H1 (cell line): Measurements from ENCODE around the gene CNGA1. TPM values are rescaled to one million over a fixed set of nuclear protein-coding genes. Genes with fewer than 3 reads are reported as not detected.

ENCODE experiments used
- CTCF ChIA-PET: fragments of 300-600 bp; sonication (Branson Sonifier 250); formaldehyde crosslinking; loops from one replicate; lab custom pipeline; 2021; ENCODE audit not compliant: partially characterized antibody; lab: Charles Lee
- POLR2A ChIA-PET: fragments of 300-600 bp; sonication (Branson Sonifier 250); formaldehyde crosslinking; loops from one replicate; lab custom pipeline; 2021; ENCODE audit warnings: inconsistent platforms; ENCODE audit not compliant: partially characterized antibody; lab: Charles Lee
- DNase-seq, 2 experiments: peaks; one replicate each; pipeline versions ENCODE4 v3.0.0 to v3.0.0-alpha.2; 2010 to 2022; ENCODE audit warnings: low spot score in 2 of 2, low read depth in 1 of 2, mixed read lengths in 1 of 2
- FAIRE-seq: peaks from 2 replicates; lab custom pipeline; 2011; peaks lifted over from hg19 to GRCh38; lab: Jason Lieb, UNC
- H2AFZ ChIP-seq: 2 replicates; pipeline ENCODE4 v1.8.1; 2012; ENCODE audit warnings: low read length, inconsistent platforms
- H2AK5ac ChIP-seq: 2 replicates; pipeline ENCODE4 v1.6.1; 2013; ENCODE audit warnings: low read depth, low read length
- H2BK120ac ChIP-seq: replicated peaks from 2 replicates; pipeline ENCODE3; 2013; ENCODE audit warnings: low read depth, low read length, inconsistent platforms
- H2BK12ac ChIP-seq: 2 replicates; pipeline ENCODE4 v1.6.1; 2013; ENCODE audit warnings: low read depth, low read length
- H2BK15ac ChIP-seq: 2 replicates; pipeline ENCODE4 v1.6.1; 2013; ENCODE audit warnings: low read length
- H2BK20ac ChIP-seq: 2 replicates; pipeline ENCODE4 v1.6.1; 2013; ENCODE audit warnings: low read length
- H2BK5ac ChIP-seq: 2 replicates; pipeline ENCODE4 v1.6.1; 2013; ENCODE audit warnings: low read depth, low read length
- H3K14ac ChIP-seq: 2 replicates; pipeline ENCODE4 v1.6.1; 2013; ENCODE audit warnings: inconsistent platforms; ENCODE audit not compliant: insufficient read length
- H3K18ac ChIP-seq: 2 replicates; pipeline ENCODE4 v1.6.1; 2013; ENCODE audit warnings: low read length; ENCODE audit errors: extremely low read depth
- H3K23ac ChIP-seq: 2 replicates; pipeline ENCODE4 v1.6.1; 2013; ENCODE audit warnings: inconsistent platforms; ENCODE audit not compliant: insufficient read length
- H3K23me2 ChIP-seq: 2 replicates; pipeline ENCODE4 v1.6.1; 2013; ENCODE audit warnings: low read depth, low read length
- H3K27ac ChIP-seq: 2 replicates; pipeline ENCODE4 v1.6.1; 2011; ENCODE audit warnings: low read depth, low read length, inconsistent platforms
- H3K27me3 ChIP-seq, 4 experiments: replicated peaks in 1 of 4; 1 replicate in 1 of 4; 2 replicates in 3 of 4; pipeline versions ENCODE4 v1.6.1 to v1.8.1; 2011 to 2013; ENCODE audit warnings: low read length in 3 of 4, mild to moderate bottlenecking in 3 of 4, inconsistent platforms in 2 of 4, mixed read lengths in 2 of 4, moderate library complexity in 1 of 4; ENCODE audit not compliant: control insufficient read depth in 3 of 4, insufficient read depth in 3 of 4; ENCODE audit errors: extremely low read depth in 1 of 4
- H3K36me3 ChIP-seq, 4 experiments: 2 replicates each; pipeline versions ENCODE4 v1.6.1 to v1.8.1; 2011 to 2013; ENCODE audit warnings: mild to moderate bottlenecking in 4 of 4, low read length in 3 of 4, moderate library complexity in 2 of 4, control low read depth in 1 of 4, inconsistent platforms in 1 of 4; ENCODE audit not compliant: insufficient read depth in 4 of 4, control insufficient read depth in 2 of 4
- H3K4ac ChIP-seq: replicated peaks from 2 replicates; pipeline ENCODE3; 2013; ENCODE audit warnings: low read length, low read depth, mixed read lengths, inconsistent platforms; ENCODE audit not compliant: insufficient read length
- H3K4me1 ChIP-seq, 4 experiments: replicated peaks in 1 of 4; 1 replicate in 1 of 4; 2 replicates in 3 of 4; pipeline versions ENCODE4 v1.6.1 to v1.8.1; 2011 to 2013; ENCODE audit warnings: low read length in 3 of 4, inconsistent platforms in 2 of 4, mixed read lengths in 1 of 4; ENCODE audit not compliant: insufficient read depth in 4 of 4, control insufficient read depth in 3 of 4
- H3K4me2 ChIP-seq, 2 experiments: 2 replicates each; pipeline versions ENCODE4 v1.6.1 to v1.8.1; 2011 to 2013; ENCODE audit warnings: low read depth in 2 of 2, low read length in 2 of 2, control low read depth in 1 of 2, inconsistent platforms in 1 of 2, mild to moderate bottlenecking in 1 of 2; ENCODE audit not compliant: insufficient read depth in 1 of 2
- H3K4me3 ChIP-seq, 4 experiments: fragments of 200-600, 300-600 bp in 1 of 4; sonication (generic), shearing (Covaris generic), sonication (Bioruptor Twin) in 1 of 4; 2 replicates each; pipeline versions ENCODE4 v1.5.1 to v1.8.1; 2011 to 2016; ENCODE audit warnings: low read length in 4 of 4, low read depth in 3 of 4, control low read depth in 2 of 4, inconsistent platforms in 2 of 4, mild to moderate bottlenecking in 2 of 4, mixed read lengths in 1 of 4, moderate library complexity in 1 of 4; ENCODE audit not compliant: insufficient read depth in 2 of 4; ENCODE audit errors: extremely low read depth in 1 of 4
- H3K56ac ChIP-seq: replicated peaks from 2 replicates; pipeline ENCODE3; 2013; ENCODE audit warnings: low read depth, mild to moderate bottlenecking, mixed read lengths, low read length, inconsistent platforms; ENCODE audit not compliant: insufficient read length
- H3K79me1 ChIP-seq: 2 replicates; pipeline ENCODE4 v1.6.1; 2013; ENCODE audit warnings: low read depth, low read length, control low read depth
- H3K79me2 ChIP-seq, 2 experiments: 2 replicates each; pipeline versions ENCODE4 v1.6.1 to v1.8.1; 2012 to 2013; ENCODE audit warnings: low read length in 2 of 2, mild to moderate bottlenecking in 2 of 2, inconsistent platforms in 1 of 2; ENCODE audit not compliant: insufficient read depth in 2 of 2, control insufficient read depth in 1 of 2
- H3K9ac ChIP-seq, 4 experiments: replicated peaks in 1 of 4; 1 replicate in 1 of 4; 2 replicates in 3 of 4; pipeline versions ENCODE4 v1.6.1 to v1.8.1; 2011 to 2013; ENCODE audit warnings: low read depth in 3 of 4, low read length in 3 of 4, control low read depth in 2 of 4, mild to moderate bottlenecking in 2 of 4, moderate library complexity in 2 of 4, inconsistent platforms in 1 of 4; ENCODE audit errors: extremely low read depth in 1 of 4
- H3K9me3 ChIP-seq, 2 experiments: 2 replicates each; pipeline versions ENCODE4 v1.6.1 to v1.8.1; 2012 to 2013; ENCODE audit warnings: mild to moderate bottlenecking in 2 of 2, moderate library complexity in 2 of 2, control low read depth in 1 of 2, inconsistent platforms in 1 of 2, low read depth in 1 of 2, low read length in 1 of 2, mixed read lengths in 1 of 2; ENCODE audit not compliant: insufficient read depth in 2 of 2
- H4K20me1 ChIP-seq, 2 experiments: replicated peaks in 1 of 2; 2 replicates each; pipeline versions ENCODE3 to v1.8.1; 2011 to 2013; ENCODE audit warnings: inconsistent platforms in 2 of 2, low read length in 2 of 2, mild to moderate bottlenecking in 1 of 2; ENCODE audit not compliant: insufficient read depth in 2 of 2, control insufficient read depth in 1 of 2
- H4K5ac ChIP-seq: 2 replicates; pipeline ENCODE4 v1.6.1; 2013; ENCODE audit warnings: low read length, low read depth, mixed read lengths, inconsistent platforms; ENCODE audit not compliant: insufficient read length
- H4K8ac ChIP-seq: 2 replicates; pipeline ENCODE4 v1.8.0; 2013; ENCODE audit warnings: mild to moderate bottlenecking, moderate library complexity, low read length, inconsistent platforms; ENCODE audit not compliant: insufficient read depth; ENCODE audit errors: extremely low read depth
- H4K91ac ChIP-seq: replicated peaks from 2 replicates; pipeline ENCODE3; 2013; ENCODE audit warnings: low read length, mixed read lengths, inconsistent platforms; ENCODE audit not compliant: insufficient read length
- WGBS, 2 experiments: shearing (Covaris generic) in 1 of 2; methylation state at CpG; one replicate each; pipeline versions ENCODE4 v1.1.6 to v1.1.7; 2013 to 2015; ENCODE audit warnings: low lambda C conversion rate in 2 of 2, mixed read lengths in 2 of 2, inconsistent platforms in 1 of 2, low coverage in 1 of 2, missing lambda C conversion rate in 1 of 2; ENCODE audit not compliant: insufficient replicate concordance in 2 of 2, insufficient coverage in 1 of 2, insufficient read length in 1 of 2; ENCODE audit errors: extremely low coverage in 1 of 2, missing lambda C conversion rate in 1 of 2; 5-methylcytosine and 5-hydroxymethylcytosine counted together
- polyA plus RNA-seq, 7 experiments: library from polyadenylated mRNA; depleted of rRNA in 3 of 7; stranded (reverse) in 5 of 7; unstranded in 2 of 7; fragments of >200 nt in 5 of 7; fragments of 200-250 nt in 2 of 7; gene quantifications; 1 replicate in 5 of 7; 2 replicates in 1 of 7; 4 replicates in 1 of 7; pipeline versions ENCODE4 v1.2.1 to v1.2.3, GENCODE V29; 2011 to 2013; ENCODE audit warnings: missing spikeins in 2 of 7, mixed read lengths in 2 of 7
- total RNA-seq: library from RNA; stranded (reverse); fragmentation: NEBNext Ultra II Directional; extraction: Animal tissue kit (Norgen Biotek cat#: 25700); gene quantifications from 2 replicates; pipeline ENCODE4 v1.2.1, GENCODE V29; 2021

CNGA1 gene
- total and polyA plus RNA-seq, 2 of the 8 experiments (the other 6 are each of a cell fraction or from before 2014, with no cell fraction given): 0.17 to 0.54 TPM

DNA sequence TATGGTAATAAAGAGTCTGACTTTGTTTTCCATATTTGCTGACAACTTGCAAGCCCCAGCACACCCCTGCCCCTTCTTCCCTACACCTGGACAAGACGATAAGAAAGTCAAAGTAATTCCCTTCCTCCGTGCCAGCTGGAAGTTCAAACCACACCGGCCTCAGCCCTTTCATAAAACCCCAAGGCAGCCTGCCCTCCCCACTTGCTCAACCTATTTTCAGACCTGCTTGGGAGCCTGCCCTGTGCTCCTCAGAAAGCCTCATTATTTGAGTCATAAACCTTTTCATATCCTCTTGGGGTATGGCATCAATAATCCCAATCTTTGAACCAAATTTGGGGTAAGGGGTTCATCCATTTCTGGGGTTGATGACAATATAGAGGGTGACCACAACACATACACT lies 29.6 kb upstream of the CNGA1 start:
- no peak overlapping the region for H2BK20ac ChIP-seq
- DNase-seq (no peak), FAIRE-seq (no peak)
- H3K56ac ChIP-seq: no peak overlapping the region
- H4K20me1 ChIP-seq: no peaks in the 10 kb centered on the region
- no peaks in the 10 kb centered on the region for H3K9me3 ChIP-seq
- no peaks in the 10 kb centered on the region for H3K23me2 ChIP-seq
- 85% methylated on average over 3 of the region's 3 CpGs; no CpG with 5 or more reads in 1 of the 2 experiments for WGBS, 2 experiments
- H4K5ac ChIP-seq: no peak overlapping the region
- ChIA-PET POLR2A (no interaction called here), CTCF (interaction anchor here (0.9 to 9.3 kb wide), 3 partner anchors 10 to 43 kb away, joined by 3 to 85 read pairs (median 4); no protein-coding TSS in a partner anchor)
- no peak overlapping the region for H2AK5ac ChIP-seq
- H3K36me3 ChIP-seq: no peaks in the 10 kb centered on the region
- H2AFZ ChIP-seq: no peak overlapping the region
- H3K4me2 ChIP-seq: no peak overlapping the region
- H3K79me1 ChIP-seq: no peaks in the 10 kb centered on the region
- no peak overlapping the region for H3K27ac ChIP-seq
- H2BK120ac ChIP-seq: no peak overlapping the region
- H2BK15ac ChIP-seq: no peak overlapping the region
- no peak overlapping the region for H3K23ac ChIP-seq
- no peaks in the 10 kb centered on the region for H3K79me2 ChIP-seq
- no peak overlapping the region for H4K8ac ChIP-seq
- H3K9ac ChIP-seq: no peak overlapping the region
- no peak overlapping the region for H3K4me3 ChIP-seq
- no peak overlapping the region for H3K14ac ChIP-seq
- no peak overlapping the region for H3K18ac ChIP-seq
- H2BK5ac ChIP-seq: no peak overlapping the region
- H3K4me1 ChIP-seq: no peaks in the 10 kb centered on the region; a peak in 1 of 7 replicates
- no peaks in the 10 kb centered on the region for H3K27me3 ChIP-seq
- H4K91ac ChIP-seq: no peak overlapping the region
- H2BK12ac ChIP-seq: no peak overlapping the region
- H3K4ac ChIP-seq: no peak overlapping the region
